ENCODE results near the gene HSPA12A.

Gene HSPA12A

DNA sequence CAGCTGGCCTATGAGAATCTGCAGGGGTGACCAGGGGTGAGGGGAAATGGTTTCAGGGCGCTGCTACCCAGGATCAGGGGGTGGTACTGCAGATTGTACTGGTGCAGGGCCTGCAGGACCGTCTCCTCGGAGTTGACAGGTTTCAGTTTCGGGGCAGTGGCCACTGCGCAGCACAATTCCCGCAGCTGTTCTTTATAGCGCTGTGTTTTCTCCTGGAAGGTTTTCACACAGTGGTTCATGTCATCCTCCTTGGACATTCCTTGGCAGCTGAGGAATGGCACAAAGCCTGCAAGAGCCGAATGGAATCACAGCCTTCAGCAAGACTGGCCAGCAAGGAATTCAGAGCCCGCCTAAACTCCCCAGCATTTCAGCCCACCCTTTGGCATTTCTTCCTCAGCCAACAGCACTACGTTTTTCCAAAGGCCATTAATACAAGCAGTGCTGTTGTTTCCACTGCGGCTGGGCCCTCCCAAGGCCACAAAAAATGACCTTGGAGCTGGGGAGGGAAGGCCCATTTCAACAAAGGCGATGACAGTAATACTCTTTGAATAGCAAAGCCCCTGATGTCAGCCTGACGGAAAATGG, 76.7 kb downstream of the HSPA12A start:
- H3K4me3 Mint-ChIP-seq: peak overlapping the region in 2 of 3 experiments; percentile 15 to 37
- TF ChIP-seq, protein P1, sequence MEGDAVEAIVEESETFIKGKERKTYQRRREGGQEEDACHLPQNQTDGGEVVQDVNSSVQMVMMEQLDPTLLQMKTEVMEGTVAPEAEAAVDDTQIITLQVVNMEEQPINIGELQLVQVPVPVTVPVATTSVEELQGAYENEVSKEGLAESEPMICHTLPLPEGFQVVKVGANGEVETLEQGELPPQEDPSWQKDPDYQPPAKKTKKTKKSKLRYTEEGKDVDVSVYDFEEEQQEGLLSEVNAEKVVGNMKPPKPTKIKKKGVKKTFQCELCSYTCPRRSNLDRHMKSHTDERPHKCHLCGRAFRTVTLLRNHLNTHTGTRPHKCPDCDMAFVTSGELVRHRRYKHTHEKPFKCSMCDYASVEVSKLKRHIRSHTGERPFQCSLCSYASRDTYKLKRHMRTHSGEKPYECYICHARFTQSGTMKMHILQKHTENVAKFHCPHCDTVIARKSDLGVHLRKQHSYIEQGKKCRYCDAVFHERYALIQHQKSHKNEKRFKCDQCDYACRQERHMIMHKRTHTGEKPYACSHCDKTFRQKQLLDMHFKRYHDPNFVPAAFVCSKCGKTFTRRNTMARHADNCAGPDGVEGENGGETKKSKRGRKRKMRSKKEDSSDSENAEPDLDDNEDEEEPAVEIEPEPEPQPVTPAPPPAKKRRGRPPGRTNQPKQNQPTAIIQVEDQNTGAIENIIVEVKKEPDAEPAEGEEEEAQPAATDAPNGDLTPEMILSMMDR (IDR thresholded peaks at IDR 0.05; ENCODE audit: unreplicated experiment in 3 of 3): no peak
- H3K36me3 Mint-ChIP-seq (ENCODE audit: low read depth): peaks cover 20% of the 10 kb centered on the region
- H3K27ac Mint-ChIP-seq: peak overlapping the region; percentile 85 to 91 (median 88)
- H3K4me1 Mint-ChIP-seq: peaks cover 29% of the 10 kb centered on the region
- H3K9me3 Mint-ChIP-seq: peaks cover 3% of the 10 kb centered on the region
- H3K27me3 Mint-ChIP-seq (ENCODE audit: low read depth): peaks cover 19% of the 10 kb centered on the region

DNA sequence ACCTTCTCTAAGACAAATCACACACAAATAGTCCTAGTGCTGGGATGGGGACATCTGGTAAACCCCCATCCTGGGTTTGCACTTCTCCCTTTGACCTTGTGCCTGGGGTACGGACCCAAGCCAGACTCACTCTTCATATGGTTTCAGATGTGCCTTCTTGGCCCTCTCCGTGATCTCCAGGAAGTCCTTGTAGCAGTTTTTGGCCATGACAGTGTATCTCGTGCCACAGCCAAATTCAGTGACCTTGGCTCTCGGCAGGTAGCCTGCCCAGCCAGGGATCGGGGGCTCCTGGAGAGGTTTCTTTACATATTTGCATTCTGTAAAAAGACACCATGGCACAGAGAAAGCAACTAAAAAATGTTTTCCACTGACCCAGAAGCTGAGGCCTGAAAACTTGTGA, 77.7 kb downstream of the HSPA12A start:
- no peak overlapping the region for H3K4me3 Mint-ChIP-seq
- H3K27me3 Mint-ChIP-seq (ENCODE audit: low read depth): peaks cover 19% of the 10 kb centered on the region
- TF ChIP-seq, protein P1 (IDR thresholded peaks at IDR 0.05; ENCODE audit: unreplicated experiment in 3 of 3): no peak
- peaks cover 20% of the 10 kb centered on the region for H3K36me3 Mint-ChIP-seq (ENCODE audit: low read depth)
- H3K9me3 Mint-ChIP-seq: peaks cover 3% of the 10 kb centered on the region
- no peak overlapping the region for H3K27ac Mint-ChIP-seq
- peaks cover 27% of the 10 kb centered on the region for H3K4me1 Mint-ChIP-seq

DNA sequence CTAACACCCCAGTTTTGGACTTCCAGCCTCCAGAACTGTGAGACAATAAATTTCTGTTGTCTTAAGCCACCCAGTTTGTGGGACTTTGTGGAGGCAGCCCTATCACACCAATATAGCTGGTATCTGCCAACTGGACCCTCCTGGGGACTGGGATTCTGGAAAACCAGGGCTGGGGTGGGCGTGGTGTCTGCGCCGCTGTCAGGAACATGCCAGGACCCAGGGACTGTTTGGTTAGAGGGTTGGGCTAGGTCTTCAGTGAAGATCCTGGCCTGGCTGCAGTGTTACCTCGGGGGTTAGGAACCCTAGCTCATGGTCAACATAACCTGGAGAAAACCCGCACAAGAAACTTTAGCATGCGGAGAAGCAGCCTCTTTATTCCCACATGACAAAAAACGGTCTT, 79.0 kb downstream of the HSPA12A start:
- Mint-ChIP-seq H3K4me3 (no peak overlapping the region), H3K36me3 (ENCODE audit: low read depth) (peaks cover 17% of the 10 kb centered on the region), H3K9me3 (peaks cover 3% of the 10 kb centered on the region), H3K4me1 (peaks cover 20% of the 10 kb centered on the region), H3K27ac (no peak overlapping the region), H3K27me3 (ENCODE audit: low read depth) (peaks cover 13% of the 10 kb centered on the region)
- TF ChIP-seq, protein P1 (IDR thresholded peaks at IDR 0.05; ENCODE audit: unreplicated experiment in 3 of 3): no peak

DNA sequence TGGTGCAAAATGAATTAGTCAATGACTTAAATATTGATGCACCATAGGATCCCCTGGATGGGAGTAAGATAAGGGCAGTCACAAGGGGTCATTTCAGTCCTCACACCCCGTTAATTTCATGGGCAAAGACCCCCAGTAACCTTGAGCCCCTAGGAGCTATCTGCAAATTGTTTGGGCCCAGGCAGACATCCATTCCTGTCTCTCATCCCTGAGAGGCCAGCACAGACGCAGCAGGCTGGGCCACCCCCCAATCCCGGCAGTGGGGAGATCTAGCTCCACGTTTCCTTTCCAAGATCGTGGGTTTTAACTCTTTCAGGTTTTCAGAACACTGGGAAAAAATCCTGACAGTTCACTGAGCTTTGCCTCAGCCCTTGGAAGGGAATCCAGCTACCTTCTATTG, 81.5 kb downstream of the HSPA12A start:
- Mint-ChIP-seq H3K36me3 (ENCODE audit: low read depth) (peaks cover 6% of the 10 kb centered on the region), H3K4me3 (no peak overlapping the region), H3K27me3 (ENCODE audit: low read depth) (peaks cover 15% of the 10 kb centered on the region), H3K9me3 (no peaks in the 10 kb centered on the region), H3K4me1 (peaks cover 16% of the 10 kb centered on the region), H3K27ac (peak overlapping the region in 1 of 3 experiments; percentile 60)
- TF ChIP-seq, protein P1 (IDR thresholded peaks at IDR 0.05; ENCODE audit: unreplicated experiment in 3 of 3): no peak

DNA sequence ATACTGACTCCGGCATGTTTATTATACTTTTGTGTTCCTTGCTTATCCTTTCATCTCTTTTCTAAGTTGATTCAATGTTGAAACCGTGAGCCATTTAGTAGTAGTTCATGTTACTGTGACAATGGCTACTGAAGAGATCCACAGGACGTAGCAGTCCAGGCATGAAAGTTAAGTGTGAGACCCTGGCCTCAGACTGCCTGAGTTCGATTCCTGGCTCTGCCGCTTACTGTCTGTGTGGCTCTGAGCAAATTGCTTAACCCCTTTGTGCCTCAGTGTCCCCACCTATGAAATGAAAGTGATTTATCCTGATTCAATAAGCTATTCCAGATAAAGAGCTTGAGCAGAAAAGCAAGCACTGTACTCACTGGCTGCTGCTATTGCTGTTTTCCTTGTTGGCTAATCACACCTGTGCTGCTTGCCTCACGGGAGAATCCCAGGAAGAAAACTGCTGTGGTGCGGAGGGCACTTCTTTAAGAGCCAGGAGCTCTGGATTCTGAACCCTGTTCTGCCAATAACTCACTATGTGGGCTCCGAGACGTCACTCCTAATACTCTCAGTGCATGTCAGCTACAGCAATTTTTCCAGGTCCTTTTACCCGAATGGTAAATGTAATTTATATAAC, 83.2 kb downstream of the HSPA12A start:
- Mint-ChIP-seq H3K36me3 (ENCODE audit: low read depth) (peaks cover 6% of the 10 kb centered on the region), H3K27ac (no peak overlapping the region), H3K4me1 (peaks cover 10% of the 10 kb centered on the region), H3K4me3 (no peak overlapping the region), H3K9me3 (no peaks in the 10 kb centered on the region), H3K27me3 (ENCODE audit: low read depth) (peaks cover 7% of the 10 kb centered on the region)
- TF ChIP-seq, protein P1 (IDR thresholded peaks at IDR 0.05; ENCODE audit: unreplicated experiment in 3 of 3): no peak

All from nephron (organoid).